IMR-90 (cell line): ENCODE data around the gene ZSWIM8. TPM values are rescaled to one million over a fixed set of nuclear protein-coding genes. Genes with fewer than 3 reads are reported as not detected.

Experiments
- ATAC-seq: fragments of 200-7000 bp; cut with Tn5 transposase; 2 replicates; pipeline ENCODE4 v1.9.1; 2020; ENCODE audit warnings: low read depth, mild to moderate bottlenecking, moderate library complexity
- BruUV-seq: library from RNA; stranded (reverse); fragments of 400-500 nt; replicated peaks from 2 replicates; lab custom pipeline; 2021; lab: Mats Ljungman, UMichigan
- CTCF ChIA-PET: fragments of 300-600 bp; formaldehyde crosslinking; extraction: SDS; loops from one replicate; lab custom pipeline; 2021; ENCODE audit warnings: antibody characterized with exemption; lab: Yijun Ruan, JAX
- POLR2A ChIA-PET: fragments of 300-600 bp; sonication (Branson Sonifier 250); formaldehyde crosslinking; loops from one replicate; lab custom pipeline; 2022; ENCODE audit warnings: antibody characterized with exemption; ENCODE audit not compliant: unreplicated experiment; lab: Charles Lee
- DNase-seq: peaks from one replicate; pipeline ENCODE4 v3.0.0; 2013
- H2AFZ ChIP-seq: replicated peaks from 2 replicates; pipeline ENCODE3; 2013; ENCODE audit warnings: low read length, mild to moderate bottlenecking; ENCODE audit not compliant: poor library complexity
- H2AK5ac ChIP-seq: 2 replicates; pipeline ENCODE4 v1.6.1; 2013; ENCODE audit warnings: low read depth, low read length, inconsistent platforms
- H2AK9ac ChIP-seq: replicated peaks from 2 replicates; pipeline ENCODE3; 2013; ENCODE audit warnings: mild to moderate bottlenecking, low read depth, low read length, moderate library complexity; ENCODE audit not compliant: poor library complexity
- H2BK120ac ChIP-seq: 2 replicates; pipeline ENCODE4 v1.6.1; 2013; ENCODE audit warnings: low read depth, low read length, inconsistent platforms
- H2BK15ac ChIP-seq: 3 replicates; pipeline ENCODE4 v1.6.1; 2013; ENCODE audit warnings: low read depth, low read length, inconsistent platforms
- H2BK20ac ChIP-seq: 2 replicates; pipeline ENCODE4 v1.6.1; 2013; ENCODE audit warnings: low read depth, mild to moderate bottlenecking, inconsistent platforms, low read length, moderate library complexity
- H2BK5ac ChIP-seq: 2 replicates; pipeline ENCODE4 v1.6.1; 2013; ENCODE audit warnings: mild to moderate bottlenecking, low read depth, low read length, inconsistent platforms; ENCODE audit not compliant: poor library complexity, severe bottlenecking
- H3K14ac ChIP-seq: replicated peaks from 2 replicates; pipeline ENCODE4 v1.6.1; 2013; ENCODE audit warnings: low read depth, low read length, inconsistent platforms
- H3K18ac ChIP-seq: 2 replicates; pipeline ENCODE4 v1.6.1; 2013; ENCODE audit warnings: low read depth, low read length, control low read depth
- H3K23ac ChIP-seq: 2 replicates; pipeline ENCODE4 v1.6.1; 2013; ENCODE audit warnings: low read depth, low read length, inconsistent platforms
- H3K27ac ChIP-seq: 2 replicates; pipeline ENCODE4 v1.5.1; 2013; ENCODE audit warnings: mild to moderate bottlenecking, control low read depth, low read length; ENCODE audit not compliant: insufficient read depth
- H3K27me3 ChIP-seq: 2 replicates; pipeline ENCODE4 v1.6.1; 2013; ENCODE audit warnings: low read length; ENCODE audit not compliant: control insufficient read depth, insufficient read depth
- H3K36me3 ChIP-seq: 2 replicates; pipeline ENCODE4 v1.6.1; 2013; ENCODE audit warnings: low read length, mixed read lengths; ENCODE audit not compliant: control insufficient read depth, insufficient read depth
- H3K4ac ChIP-seq: 2 replicates; pipeline ENCODE4 v1.6.1; 2013; ENCODE audit warnings: low read depth, low read length, inconsistent platforms
- H3K4me1 ChIP-seq: 2 replicates; pipeline ENCODE4 v1.6.1; 2013; ENCODE audit warnings: low read length, mixed read lengths; ENCODE audit not compliant: control insufficient read depth, insufficient read depth
- H3K4me2 ChIP-seq: 2 replicates; pipeline ENCODE4 v1.6.1; 2013; ENCODE audit warnings: low read depth, mild to moderate bottlenecking, control low read depth, low read length, moderate library complexity
- H3K4me3 ChIP-seq: 2 replicates; pipeline ENCODE4 v1.5.1; 2013; ENCODE audit warnings: low read depth, mild to moderate bottlenecking, control low read depth, low read length, moderate library complexity; ENCODE audit not compliant: insufficient read depth
- H3K56ac ChIP-seq: 2 replicates; pipeline ENCODE4 v1.6.1; 2013; ENCODE audit warnings: low read length, inconsistent platforms; ENCODE audit not compliant: insufficient read depth; ENCODE audit errors: extremely low read depth
- H3K79me1 ChIP-seq, 2 experiments: 2 replicates each; pipeline ENCODE4 v1.6.1; 2013; ENCODE audit warnings: low read length in 2 of 2, inconsistent platforms in 1 of 2, low read depth in 1 of 2
- H3K9ac ChIP-seq: 2 replicates; pipeline ENCODE4 v1.6.1; 2013; ENCODE audit warnings: low read depth, low read length, control low read depth
- H3K9me1 ChIP-seq: 2 replicates; pipeline ENCODE4 v1.6.1; 2013; ENCODE audit warnings: low read length, inconsistent platforms; ENCODE audit not compliant: insufficient read depth
- H3K9me3 ChIP-seq: 2 replicates; pipeline ENCODE4 v1.6.1; 2013; ENCODE audit warnings: low read length; ENCODE audit not compliant: control insufficient read depth, insufficient read depth
- H4K20me1 ChIP-seq: 2 replicates; pipeline ENCODE4 v1.6.1; 2013; ENCODE audit warnings: low read length, inconsistent platforms; ENCODE audit not compliant: insufficient read depth
- H4K5ac ChIP-seq: 2 replicates; pipeline ENCODE4 v1.6.1; 2013; ENCODE audit warnings: mild to moderate bottlenecking, low read depth, low read length, control low read depth
- H4K8ac ChIP-seq, 2 experiments: 2 replicates each; pipeline ENCODE4 v1.6.1; 2013; ENCODE audit warnings: low read depth in 2 of 2, low read length in 2 of 2, control low read depth in 1 of 2, inconsistent platforms in 1 of 2
- H4K91ac ChIP-seq: 2 replicates; pipeline ENCODE4 v1.6.1; 2013; ENCODE audit warnings: low read depth, low read length, inconsistent platforms; ENCODE audit not compliant: insufficient read depth
- BHLHE40 ChIP-seq: fragments of 150-350 bp; IDR thresholded peaks from 2 replicates; pipeline ENCODE4 v1.6.1; 2016; ENCODE audit warnings: mild to moderate bottlenecking, low read depth, low read length
- CEBPB ChIP-seq: IDR thresholded peaks from 2 replicates; pipeline ENCODE4 v1.6.1; 2012; ENCODE audit warnings: low read depth, low read length, improper control_type of control experiment
- MAZ ChIP-seq: IDR thresholded peaks from 2 replicates; pipeline ENCODE4 v1.6.1; 2012; ENCODE audit warnings: low read depth, mild to moderate bottlenecking, low read length, improper control_type of control experiment, moderate library complexity, borderline replicate concordance
- MXI1 ChIP-seq: IDR thresholded peaks from 2 replicates; pipeline ENCODE4 v1.6.1; 2012; ENCODE audit warnings: low read depth, mild to moderate bottlenecking, low read length, moderate library complexity, borderline replicate concordance
- POLR2A ChIP-seq: IDR thresholded peaks from 2 replicates; pipeline ENCODE4 v1.6.1; 2012; ENCODE audit warnings: mild to moderate bottlenecking, low read depth, low read length
- RAD21 ChIP-seq: IDR thresholded peaks from 2 replicates; pipeline ENCODE4 v1.6.1; 2012; ENCODE audit warnings: low read length, improper control_type of control experiment
- RFX5 ChIP-seq: IDR thresholded peaks from 2 replicates; pipeline ENCODE4 v1.8.0; 2012; ENCODE audit warnings: low read depth, mild to moderate bottlenecking, low read length, moderate library complexity
- USF2 ChIP-seq: fragments of 150-350 bp; IDR thresholded peaks from 2 replicates; pipeline ENCODE4 v1.6.1; 2017; ENCODE audit warnings: mild to moderate bottlenecking, antibody characterized with exemption, low read length, low read depth
- WGBS, 2 experiments: methylation state at CpG; one replicate each; pipeline versions ENCODE4 v1.1.5 to v1.1.7; 2013; ENCODE audit warnings: missing lambda C conversion rate in 2 of 2; ENCODE audit not compliant: insufficient read length in 1 of 2; ENCODE audit errors: extremely low coverage in 2 of 2; 5-methylcytosine and 5-hydroxymethylcytosine counted together
- dilution Hi-C: fragments of 300-500 bp; cut with HindIII; formaldehyde crosslinking; loops from one replicate; pipeline ENCODE4 v1.14.3; 2018; ENCODE audit warnings: low sequenced_read_pairs; ENCODE audit not compliant: unreplicated experiment
- in situ Hi-C: fragments of 300-500 bp; cut with MboI; formaldehyde crosslinking; loops from 3 replicates; pipeline ENCODE4 v1.14.3; 2019; ENCODE audit warnings: low sequenced_read_pairs, inconsistent platforms, mixed read lengths
- intact Hi-C: fragments of 100-400 bp; cut with micrococcal nuclease; formaldehyde crosslinking; loops from 2 replicates; pipeline ENCODE4 v1.10.0; 2022
- polyA plus RNA-seq, 3 experiments: library from polyadenylated mRNA; depleted of rRNA; stranded (reverse); fragments of >200 nt; gene quantifications; 2 replicates each; pipeline ENCODE4 v1.2.3, GENCODE V29; 2012; ENCODE audit warnings: low replicate concordance in 1 of 3
- total RNA-seq: library from RNA; depleted of rRNA; stranded (reverse); fragments of >200 nt; gene quantifications from 2 replicates; pipeline ENCODE4 v1.2.3, GENCODE V29; 2012

ZSWIM8 gene
- total and polyA plus RNA-seq, 2 of the 4 experiments (the other 2 are of a cell fraction): 16.8 to 103 TPM

GRCh38 chr10:73781879-73782748 lies 3.3 kb upstream of the ZSWIM8 start, which contains the start of gene CHCHD1:
TSS of gene CHCHD1 (plus strand) at chr10:73782048. CDS start at chr10:73782076, 28 bp downstream.
- H2BK20ac ChIP-seq: no peak within 1 kb of the TSS
- peak within 1 kb of the TSS; percentile 92 for H3K4me3 ChIP-seq
- H4K5ac ChIP-seq: peak within 1 kb of the TSS; percentile 83
- peak within 1 kb of the TSS; percentile 88 for H2AK5ac ChIP-seq
- in situ Hi-C loops (no loop called here), dilution Hi-C loops (no loop called here), intact Hi-C loops (loop anchor here (2.0 kb wide), 1 partner anchor 37 kb away; the partner anchor contains the start of gene SEC24C)
- peaks cover 18 to 53% of the 10 kb centered on the region in 2 experiments for H3K79me1 ChIP-seq
- DNase-seq: peak; percentile 85
- H3K4me1 ChIP-seq: peaks cover 5% of the 10 kb centered on the region; the same call in 1 of the 2 replicates
- H2BK120ac ChIP-seq: peak within 1 kb of the TSS; percentile 58; the same call in 1 of the 2 replicates
- peak within 1 kb of the TSS; percentile 90 for H2BK5ac ChIP-seq
- H3K9me3 ChIP-seq: no peaks in the 10 kb centered on the region
- peaks cover 13% of the 10 kb centered on the region for H4K20me1 ChIP-seq
- H2AFZ ChIP-seq: peak within 1 kb of the TSS; percentile 97
- H2AK9ac ChIP-seq: peak within 1 kb of the TSS; percentile 88
- H3K27ac ChIP-seq: peak within 1 kb of the TSS; percentile 90
- H3K36me3 ChIP-seq: peaks cover 7% of the 10 kb centered on the region
- H3K56ac ChIP-seq: peak within 1 kb of the TSS; percentile 88
- peaks cover 1% of the 10 kb centered on the region; the same call in 1 of the 2 replicates for H3K9me1 ChIP-seq
- H2BK15ac ChIP-seq: no peak within 1 kb of the TSS
- H4K8ac ChIP-seq: peak within 1 kb of the TSS; percentile 84 to 95
- peak within 1 kb of the TSS; percentile 85 for H3K23ac ChIP-seq
- no TSS peak for BruUV-seq
- peak within 1 kb of the TSS; percentile 97 for H3K4me2 ChIP-seq
- H3K14ac ChIP-seq: peak within 1 kb of the TSS; percentile 86
- peak within 1 kb of the TSS; percentile 91 for H3K9ac ChIP-seq
- H3K18ac ChIP-seq: peak within 1 kb of the TSS; percentile 49; the same call in 1 of the 2 replicates
- no peaks in the 10 kb centered on the region for H3K27me3 ChIP-seq
- peak within 1 kb of the TSS; percentile 82 for H4K91ac ChIP-seq
- POLR2A ChIA-PET: interaction anchor here (0.7 kb wide), 1 partner anchor 38 kb away, joined by 4 read pairs; no protein-coding TSS in a partner anchor
- TF ChIP-seq CEBPB (peak; percentile 73), BHLHE40 (peak; percentile 54), POLR2A (no peak; the same call in 1 of the 2 replicates), MXI1 (peak; percentile 76), RFX5 (0 out of 2 replicates have a peak, but pooled peaks have one; percentile 13), RAD21 (no peak), USF2 (peak; percentile 60; the same call in 1 of the 2 replicates), MAZ (peak; percentile 10; the same call in 1 of the 2 replicates)
- peak; percentile 74 for ATAC-seq
- WGBS, 2 experiments: 1% methylated on average over 19 of the region's 57 CpGs; no CpG with 5 or more reads in 1 of the 2 experiments
- CTCF ChIA-PET: interaction anchor here (1.0 kb wide), 1 partner anchor 108 kb away, joined by 3 read pairs; no protein-coding TSS in a partner anchor
- peak within 1 kb of the TSS; percentile 87 for H3K4ac ChIP-seq
